ENCODE data around the gene GNB3.

GRCh38 chr12:6884539-6884938 is 43.8 kb downstream of the GNB3 start:
- TF ChIP-seq CTCF (IDR thresholded peaks at IDR 0.05; ENCODE audit: insufficient read depth, low read depth, low read length) (no peak), EZH2 (IDR thresholded peaks at IDR 0.05; ENCODE audit: insufficient read depth, low read length) (no peak)

All from astrocyte (in vitro differentiated cells and primary cell).